NCI-H1105 (cell line): ENCODE measurements around the gene RPL27A.

Experiments
- DNase-seq: peaks from one replicate; lab custom pipeline; 2025; lab: John Stamatoyannopoulos, UW

Gene RPL27A

GRCh38 chr11:8699903-8700302 is 17.3 kb downstream of the RPL27A start:
- DNase-seq, result no peak

GRCh38 chr11:8701891-8702597 is 19.5 kb downstream of the RPL27A start:
- no peak for DNase-seq

- no peak for DNase-seq
These were observed 20.0 kb downstream of the RPL27A start for GRCh38 chr11:8702598-8702915.

GRCh38 chr11:8704136-8704535 is 21.5 kb downstream of the RPL27A start:
- DNase-seq, result no peak

- no peak for DNase-seq
These were observed 22.6 kb downstream of the RPL27A start for GRCh38 chr11:8705146-8705545.

- DNase-seq, result no peak
These were observed 24.3 kb downstream of the RPL27A start for GRCh38 chr11:8706673-8707432.

GRCh38 chr11:8707541-8708191 is 25.1 kb downstream of the RPL27A start:
- no peak for DNase-seq

DNA sequence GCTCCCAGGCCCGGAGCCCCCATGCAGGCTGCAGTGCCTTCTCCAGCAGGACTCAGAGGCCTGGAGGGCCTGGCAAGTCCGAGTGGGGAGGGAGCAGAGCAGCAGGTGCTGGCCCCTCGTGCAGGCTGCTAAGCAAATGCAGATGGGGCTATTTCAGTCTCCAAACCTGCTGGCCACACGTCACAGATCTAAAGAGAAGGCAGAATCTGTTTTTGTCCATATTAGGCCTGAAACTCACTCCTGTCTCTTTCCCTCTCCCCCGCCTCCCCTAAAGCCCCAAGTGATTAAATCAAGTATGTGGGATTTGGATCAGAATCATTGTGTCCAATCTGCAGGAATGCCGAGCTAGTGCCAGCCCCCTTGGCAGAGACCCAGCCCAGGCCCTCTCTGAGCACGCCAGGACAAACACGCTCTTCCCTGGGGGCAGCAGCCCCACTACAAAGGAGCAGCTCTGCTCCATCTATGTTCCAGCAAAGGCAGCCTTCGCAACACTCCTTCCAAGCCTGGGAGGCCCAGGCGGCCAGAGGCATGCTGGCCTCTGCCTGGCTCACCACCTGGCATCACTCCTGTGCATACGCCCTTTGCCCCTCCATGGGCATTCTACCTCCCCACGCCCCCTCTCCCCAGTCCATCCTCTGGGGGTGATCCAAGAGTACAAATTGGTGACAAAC is 26.5 kb downstream of the RPL27A start:
- DNase-seq, result no peak

- DNase-seq, result no peak
These were observed 27.2 kb downstream of the RPL27A start for GRCh38 chr11:8709777-8710176.

DNA sequence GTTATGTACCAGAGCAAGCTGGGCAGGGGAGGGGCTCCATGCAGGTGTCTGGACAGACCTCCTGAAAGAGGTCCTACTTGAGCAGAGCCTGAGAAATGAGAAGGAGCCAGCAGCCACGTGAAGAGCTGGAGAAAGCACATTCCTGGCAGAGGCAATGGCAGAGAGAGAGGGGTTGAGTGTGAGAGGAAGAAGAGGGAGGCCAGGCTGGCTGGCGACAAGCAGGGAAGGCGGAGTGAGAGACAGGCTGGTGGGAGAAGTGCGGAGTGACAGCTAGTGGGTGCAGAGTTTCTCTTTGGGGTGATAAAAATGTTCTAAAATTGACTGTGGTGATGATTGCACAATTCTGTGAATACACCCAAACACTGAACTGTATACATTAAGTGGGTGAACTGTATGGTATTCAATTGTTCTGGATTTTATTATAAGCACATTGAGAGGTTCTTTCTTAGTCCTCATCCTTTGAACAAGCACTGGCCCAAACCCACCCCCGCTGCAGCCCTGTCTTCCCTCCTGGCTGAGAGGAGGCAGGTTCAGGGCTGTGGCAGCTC is 29.4 kb downstream of the RPL27A start:
- no peak for DNase-seq

DNA sequence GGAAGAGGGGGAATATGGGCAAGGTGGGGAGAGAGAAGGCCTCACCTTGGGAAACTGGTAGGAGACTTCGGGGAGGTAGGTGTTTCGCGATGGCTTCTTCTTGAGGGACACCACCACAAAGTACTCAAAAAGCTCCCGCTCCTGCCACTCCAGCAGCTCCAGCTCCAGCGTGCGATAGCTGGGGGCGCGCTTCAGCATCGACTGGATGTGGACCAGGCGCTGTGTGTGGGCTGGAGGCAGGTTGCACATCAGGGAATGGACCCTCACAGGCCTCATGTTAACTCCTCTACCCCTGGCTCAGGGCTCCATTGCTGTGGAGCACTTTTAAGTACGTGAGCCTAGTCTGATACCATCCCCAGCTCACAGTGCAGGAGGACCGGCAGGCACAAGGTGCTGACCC is 29.9 kb downstream of the RPL27A start:
- DNase-seq, result no peak

- DNase-seq, result no peak
These were observed 31.3 kb downstream of the RPL27A start for GRCh38 chr11:8713760-8714454.

GRCh38 chr11:8714622-8715225 is 32.1 kb downstream of the RPL27A start:
- DNase-seq, result no peak

GRCh38 chr11:8715501-8715900 is 32.9 kb downstream of the RPL27A start:
- no peak for DNase-seq

GRCh38 chr11:8717544-8717875 is 34.9 kb downstream of the RPL27A start:
- no peak for DNase-seq

DNA sequence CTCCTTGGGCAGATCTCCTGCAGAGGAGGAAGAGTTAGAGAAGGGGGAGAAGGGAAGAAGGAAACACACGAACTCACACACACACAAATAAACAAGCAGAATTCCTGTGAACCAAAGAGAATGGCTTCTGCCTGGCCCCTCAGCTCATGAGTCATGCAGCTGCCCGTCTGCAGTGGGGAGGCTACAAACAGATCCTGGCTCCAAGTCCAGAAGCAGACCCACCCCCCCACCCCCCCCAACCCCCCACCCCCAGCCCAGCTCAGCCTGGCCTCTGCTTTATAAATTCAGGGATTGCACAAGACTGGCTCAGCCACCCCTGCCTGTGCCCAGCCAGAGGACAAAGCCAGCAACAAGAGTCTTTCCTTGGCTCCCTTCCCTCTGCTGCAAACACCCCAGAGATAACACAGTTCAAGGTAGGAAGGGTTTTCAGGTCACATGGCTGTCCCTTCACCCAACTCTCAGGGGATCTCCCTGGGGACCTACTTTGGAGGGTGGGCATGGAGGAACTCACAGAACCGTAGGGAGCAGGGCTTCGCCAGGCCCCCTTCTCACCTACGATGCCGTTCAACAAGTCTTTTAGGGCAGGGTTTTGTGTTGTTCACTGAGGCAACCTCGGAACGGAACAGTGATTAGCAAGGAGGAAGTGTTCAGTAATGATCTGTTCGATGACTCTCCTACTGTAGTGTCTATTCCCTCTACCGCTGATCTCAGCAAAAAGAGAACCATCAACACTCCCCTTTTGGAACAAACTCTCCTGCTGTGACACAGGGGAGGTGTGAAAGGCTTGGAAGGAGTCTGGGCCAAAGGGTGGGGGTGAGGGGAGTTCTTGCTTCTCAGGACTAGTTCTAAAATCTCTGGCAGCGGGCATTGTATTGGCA is 35.5 kb downstream of the RPL27A start:
- no peak for DNase-seq

- DNase-seq, result no peak
These were observed 36.6 kb downstream of the RPL27A start for GRCh38 chr11:8719211-8719649.

DNA sequence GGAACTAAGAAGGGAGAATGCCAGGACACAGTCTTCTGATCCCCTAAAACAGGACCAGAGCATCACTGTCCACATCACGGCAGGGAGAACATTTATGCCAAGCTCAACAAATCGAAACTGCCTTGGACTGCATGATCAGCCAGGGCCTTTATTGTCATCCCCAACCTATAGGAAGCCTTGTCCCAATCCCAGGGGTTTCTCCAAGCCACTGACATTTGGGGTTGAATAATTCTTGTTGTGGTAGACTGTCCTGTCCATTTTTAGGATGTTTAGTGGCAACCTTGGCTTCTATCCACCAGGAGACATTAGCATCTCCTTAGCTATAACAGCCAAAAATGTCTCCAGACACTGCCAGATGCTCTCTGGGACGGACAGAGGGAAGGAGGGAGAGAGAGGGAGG is 37.1 kb downstream of the RPL27A start:
- DNase-seq, result no peak

GRCh38 chr11:8720352-8720751 is 37.8 kb downstream of the RPL27A start:
- DNase-seq, result no peak

- no peak for DNase-seq
These were observed 38.4 kb downstream of the RPL27A start for GRCh38 chr11:8720868-8721608.
